ENCODE data around the gene CPXM2.

GRCh38 chr10:123729523-123729922 lies 162.1 kb downstream of the CPXM2 start:
- TF ChIP-seq FOXA1 (IDR thresholded peaks at IDR 0.05) (no peak), TARDBP (IDR thresholded peaks at IDR 0.05) (no peak), ELF4 (IDR thresholded peaks at IDR 0.05) (no peak), PKNOX1 (IDR thresholded peaks at IDR 0.05) (no peak), NFRKB (IDR thresholded peaks at IDR 0.05) (no peak), FOXK2 (IDR thresholded peaks at IDR 0.05) (no peak), SP1 (IDR thresholded peaks at IDR 0.05) (no peak)
